Stimulated activated CD8-positive, alpha-beta memory T cell treated with anti-CD3 and anti-CD28 coated beads, Interleukin-12 subunit alpha, Interleukin-12 subunit beta, amount 100 ng/mL, for 24 hours (primary cell): ENCODE results near the gene MTHFR.

Experiments
- DNase-seq: peaks from one replicate; pipeline ENCODE4 v3.0.0-alpha.2; 2020; ENCODE audit errors: extremely low read depth

Gene MTHFR

DNA sequence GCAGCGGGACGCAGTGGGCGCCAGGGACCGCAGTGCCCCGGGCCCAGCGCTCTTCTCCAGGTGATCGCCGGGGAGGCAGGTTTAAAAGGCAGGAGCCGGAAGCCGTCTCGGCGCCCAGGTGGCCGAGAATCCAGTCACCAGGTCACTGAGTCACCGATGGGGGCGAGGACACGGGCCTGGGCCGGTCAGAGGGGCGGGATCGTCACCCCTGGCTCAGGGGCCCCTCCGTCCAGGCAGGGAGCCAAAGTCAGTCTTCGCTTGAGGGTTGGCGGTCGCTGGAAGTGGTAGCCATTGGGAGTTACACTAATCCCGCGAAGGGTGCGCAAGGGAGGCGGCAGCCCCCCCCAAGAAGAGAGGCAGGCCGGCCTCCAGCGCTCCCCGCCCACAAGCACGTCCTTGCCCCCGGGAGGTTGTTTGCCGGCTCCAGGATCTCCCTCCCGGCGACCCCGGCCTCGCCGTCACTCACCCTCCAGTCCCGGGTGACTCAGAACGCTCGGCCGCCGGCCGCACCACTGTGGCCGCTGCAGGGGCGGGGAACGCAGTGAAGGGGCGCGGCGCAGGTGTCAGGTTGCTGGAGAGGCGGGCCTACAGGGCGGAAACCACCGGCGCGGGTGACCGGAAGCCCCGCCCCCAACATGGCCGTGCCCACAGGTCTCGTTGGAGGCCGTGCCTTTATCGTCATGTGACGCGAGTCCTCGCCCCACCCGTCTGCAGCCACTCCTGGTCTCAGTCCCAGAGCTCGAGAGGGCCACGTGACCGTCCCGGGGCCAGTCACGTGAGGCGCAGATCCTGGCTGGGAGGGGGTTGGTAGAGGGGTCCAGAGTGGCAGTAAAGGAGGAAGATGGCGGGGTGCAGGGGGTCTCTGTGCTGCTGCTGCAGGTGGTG lies at the start of gene MTHFR, which contains the start of gene CLCN6:
TSS of gene MTHFR (minus strand) at position 543 of the 885 bp plus-strand sequence. CDS start 2,848 bp downstream, outside the sequence.
TSS of gene CLCN6 (plus strand) at position 770 of the 885 bp plus-strand sequence. CDS start at position 842, 72 bp downstream.
- peak; percentile 97 for DNase-seq

DNA sequence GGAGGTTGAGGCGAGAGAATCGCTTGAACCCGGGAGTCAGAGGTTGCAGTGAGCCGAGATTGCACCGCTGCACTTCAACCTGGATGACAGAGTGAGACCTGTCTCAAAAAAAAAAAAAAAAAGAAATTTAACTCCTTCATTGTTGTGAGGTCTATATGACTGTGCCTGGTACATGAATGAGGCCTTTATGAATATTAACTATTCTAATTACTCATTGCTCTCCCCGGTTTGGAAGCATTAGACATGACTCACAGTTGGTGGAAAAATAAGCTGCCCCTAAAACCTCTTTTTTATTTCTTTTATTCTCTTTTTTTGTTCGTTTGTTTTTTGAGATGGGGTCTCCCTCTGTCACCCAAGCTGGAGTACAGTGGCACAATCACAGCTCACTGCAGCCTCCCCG lies 49.7 kb upstream of the MTHFR start:
- DNase-seq = no peak

GRCh38 chr1:11854519-11854918 lies 48.8 kb upstream of the MTHFR start:
- DNase-seq = no peak

GRCh38 chr1:11851180-11851579 lies 45.4 kb upstream of the MTHFR start:
- DNase-seq = no peak

- DNase-seq = no peak
Observed at GRCh38 chr1:11850156-11850555, 44.4 kb upstream of the MTHFR start.

DNA sequence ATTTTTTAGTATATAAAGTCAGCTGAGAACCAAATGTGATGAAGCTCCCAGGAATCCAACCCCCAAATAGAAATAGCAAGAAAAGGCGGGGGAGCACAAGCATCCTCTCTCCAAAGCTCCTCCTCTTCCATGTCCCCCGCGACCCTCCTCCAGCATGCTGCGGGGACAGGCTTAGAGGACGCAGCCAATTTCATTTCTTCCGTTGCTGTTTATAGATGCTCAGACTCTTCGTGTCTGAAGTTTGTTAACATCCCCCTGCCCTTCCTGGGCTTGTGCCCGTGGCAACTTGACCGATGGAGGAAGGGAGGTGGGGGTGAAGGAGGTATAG lies 42.6 kb upstream of the MTHFR start:
- no peak for DNase-seq

- no peak for DNase-seq
Observed at GRCh38 chr1:11847667-11848372, 42.1 kb upstream of the MTHFR start, which contains the start of gene NPPA. NPPA (minus strand) TSS chr1:11847783; CDS start chr1:11847684, 99 bp downstream.

GRCh38 chr1:11845641-11846335 lies 40.0 kb upstream of the MTHFR start:
- no peak for DNase-seq

DNA sequence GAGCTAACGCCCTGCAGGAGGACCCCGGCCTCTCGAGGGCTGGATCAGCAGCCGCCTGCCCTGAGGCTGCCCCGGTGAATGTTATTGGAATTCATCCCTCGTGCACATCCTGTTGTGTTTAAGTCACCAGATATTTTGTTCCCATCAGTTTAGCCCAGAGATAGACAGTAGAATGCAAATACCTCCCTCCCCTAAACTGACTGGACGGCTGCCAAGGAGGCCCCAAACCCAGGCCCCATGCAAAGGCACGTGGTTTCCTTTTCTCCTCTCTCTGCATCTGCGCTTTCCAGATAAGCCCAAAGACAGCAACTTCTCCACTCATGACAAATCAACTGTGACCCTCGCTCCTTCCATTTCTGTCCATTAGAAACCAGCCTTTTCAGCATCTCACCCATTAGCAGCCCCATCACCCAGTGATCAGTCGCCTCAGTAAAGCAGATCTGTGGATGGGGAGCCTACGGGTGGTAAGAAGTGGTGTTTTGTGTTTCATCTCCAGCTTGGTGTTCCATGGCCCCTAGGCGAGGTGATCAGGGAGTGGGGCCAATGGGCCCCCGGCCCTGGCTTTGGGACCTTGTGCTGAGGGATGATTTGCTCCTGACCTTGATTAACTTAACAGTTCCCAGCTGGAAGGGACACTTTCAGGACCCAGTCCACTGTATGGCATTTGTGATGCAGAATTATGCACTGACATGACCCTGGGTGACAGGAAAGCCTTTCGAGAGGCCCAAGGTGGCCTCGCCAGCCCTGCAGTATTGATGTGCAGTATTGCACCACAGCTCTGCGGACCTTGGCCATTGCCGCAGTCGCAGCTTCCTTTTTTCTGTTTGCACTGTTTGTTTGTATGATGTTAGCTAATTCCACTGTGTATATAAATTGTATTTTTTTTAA lies 36.6 kb upstream of the MTHFR start:
- no peak for DNase-seq

DNA sequence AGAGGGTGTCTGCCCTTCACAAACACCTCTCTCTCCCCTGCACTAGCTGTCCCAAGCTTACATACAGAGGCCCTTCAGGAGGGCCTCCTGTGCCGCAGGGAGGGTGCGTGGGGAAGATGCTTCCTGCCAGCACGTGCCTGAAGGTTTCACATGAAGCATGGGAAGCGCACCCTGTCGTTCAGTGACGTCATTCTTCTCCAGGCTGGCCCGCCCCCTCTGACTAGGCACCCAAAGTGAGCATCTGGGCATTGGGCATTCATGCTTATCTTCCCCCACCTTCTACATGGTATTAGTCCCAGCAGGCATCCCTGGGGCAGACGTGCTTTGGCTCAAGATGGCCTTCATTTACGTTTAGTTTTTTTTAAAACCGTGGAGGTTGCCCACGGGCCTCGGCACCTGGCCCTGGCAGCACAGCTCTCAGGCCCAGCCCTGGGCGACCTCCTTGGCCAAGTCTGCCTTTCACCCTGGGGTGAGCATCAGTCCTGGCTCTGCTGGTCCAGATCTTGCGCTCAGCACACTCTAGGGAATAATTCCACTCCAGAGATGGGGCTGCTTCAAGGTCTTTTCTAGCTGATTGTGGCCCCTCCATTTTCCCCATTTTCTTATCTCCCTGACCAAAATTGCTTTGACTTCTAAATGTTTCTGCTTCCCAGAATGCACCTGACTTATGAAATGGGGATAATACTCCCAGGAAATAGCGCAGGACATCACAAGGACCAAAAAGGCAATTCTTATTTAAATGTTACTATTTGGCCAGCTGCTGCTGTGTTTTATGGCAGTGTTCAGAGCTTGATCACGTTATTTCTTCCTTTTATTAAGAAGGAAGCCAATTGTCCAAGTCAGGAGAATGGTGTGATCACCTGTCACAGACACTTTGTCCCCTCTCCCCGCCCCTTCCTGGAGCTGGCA lies 35.7 kb upstream of the MTHFR start:
- no peak for DNase-seq

DNA sequence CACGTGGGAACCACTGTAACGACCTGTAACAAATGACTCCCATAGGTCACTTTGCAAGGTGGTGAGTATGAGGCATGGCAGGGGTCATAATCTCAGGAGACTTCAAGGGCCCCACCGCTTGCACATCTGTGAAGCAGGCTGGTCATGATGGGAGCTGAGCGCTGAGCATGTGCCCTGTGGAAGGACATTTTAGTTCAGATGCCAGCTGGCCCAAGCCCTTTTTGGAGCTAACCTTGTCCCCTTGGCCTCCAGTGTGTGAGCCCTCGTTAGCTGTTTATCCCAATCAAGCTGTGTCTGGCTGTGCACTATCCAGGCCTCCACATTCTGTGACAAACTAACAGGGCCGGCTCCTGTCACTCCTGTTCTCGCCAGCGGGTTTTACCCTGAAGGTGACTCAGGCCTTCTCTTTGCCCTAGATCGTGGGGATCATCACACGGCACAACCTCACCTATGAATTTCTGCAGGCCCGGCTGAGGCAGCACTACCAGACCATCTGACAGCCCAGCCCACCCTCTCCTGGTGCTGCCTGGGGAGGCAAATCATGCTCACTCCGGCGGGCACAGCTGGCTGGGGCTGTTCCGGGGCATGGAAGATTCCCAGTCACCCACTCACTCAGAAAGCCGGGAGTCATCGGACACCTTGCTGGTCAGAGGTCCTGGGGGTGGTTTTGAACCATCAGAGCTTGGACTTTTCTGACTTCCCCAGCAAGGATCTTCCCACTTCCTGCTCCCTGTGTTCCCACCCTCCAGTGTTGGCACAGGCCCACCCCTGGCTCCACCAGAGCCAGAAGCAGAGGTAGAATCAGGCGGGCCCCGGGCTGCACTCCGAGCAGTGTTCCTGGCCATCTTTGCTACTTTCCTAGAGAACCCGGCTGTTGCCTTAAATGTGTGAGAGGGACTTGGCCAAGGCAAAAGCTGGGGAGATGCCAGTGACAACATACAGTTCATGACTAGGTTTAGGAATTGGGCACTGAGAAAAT lies 34.3 kb upstream of the MTHFR start:
- DNase-seq = no peak

DNA sequence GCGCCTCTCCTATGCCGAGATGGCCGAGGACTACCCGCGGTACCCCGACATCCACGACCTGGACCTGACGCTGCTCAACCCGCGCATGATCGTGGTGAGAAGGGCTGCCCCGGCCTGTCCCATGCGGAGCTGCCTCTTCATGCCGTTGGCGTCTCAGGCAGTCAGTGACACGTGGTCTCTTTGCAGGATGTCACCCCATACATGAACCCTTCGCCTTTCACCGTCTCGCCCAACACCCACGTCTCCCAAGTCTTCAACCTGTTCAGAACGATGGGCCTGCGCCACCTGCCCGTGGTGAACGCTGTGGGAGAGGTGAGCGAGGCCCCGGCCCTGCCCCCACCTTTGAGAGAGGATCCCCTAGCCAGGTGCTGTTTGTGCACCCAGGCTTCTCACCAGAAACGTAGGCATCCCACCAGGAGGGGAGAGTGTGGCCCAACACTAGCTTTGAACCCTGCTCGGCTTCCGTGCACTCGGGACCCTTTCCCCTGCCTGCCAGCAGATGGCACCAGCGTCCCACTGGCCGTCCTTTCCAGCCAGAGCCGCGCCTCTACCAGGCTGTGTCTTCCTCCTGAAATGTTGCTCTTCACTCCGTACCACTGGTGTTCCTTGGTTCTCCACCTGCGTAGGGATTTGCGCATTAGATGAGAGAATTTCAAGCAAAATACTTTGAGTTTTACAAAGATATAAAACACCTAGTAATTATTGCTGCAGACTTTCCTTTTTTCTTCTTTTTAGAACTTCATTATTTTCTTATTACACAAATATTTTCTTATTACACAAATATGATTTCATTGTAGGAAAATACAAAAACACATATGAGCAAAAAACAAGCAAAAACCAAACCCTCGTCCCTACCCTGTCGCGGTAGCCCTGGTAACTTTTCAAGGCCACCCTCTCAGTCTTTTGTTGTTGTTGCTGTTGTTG lies 32.8 kb upstream of the MTHFR start:
- peak; percentile 20 for DNase-seq

DNA sequence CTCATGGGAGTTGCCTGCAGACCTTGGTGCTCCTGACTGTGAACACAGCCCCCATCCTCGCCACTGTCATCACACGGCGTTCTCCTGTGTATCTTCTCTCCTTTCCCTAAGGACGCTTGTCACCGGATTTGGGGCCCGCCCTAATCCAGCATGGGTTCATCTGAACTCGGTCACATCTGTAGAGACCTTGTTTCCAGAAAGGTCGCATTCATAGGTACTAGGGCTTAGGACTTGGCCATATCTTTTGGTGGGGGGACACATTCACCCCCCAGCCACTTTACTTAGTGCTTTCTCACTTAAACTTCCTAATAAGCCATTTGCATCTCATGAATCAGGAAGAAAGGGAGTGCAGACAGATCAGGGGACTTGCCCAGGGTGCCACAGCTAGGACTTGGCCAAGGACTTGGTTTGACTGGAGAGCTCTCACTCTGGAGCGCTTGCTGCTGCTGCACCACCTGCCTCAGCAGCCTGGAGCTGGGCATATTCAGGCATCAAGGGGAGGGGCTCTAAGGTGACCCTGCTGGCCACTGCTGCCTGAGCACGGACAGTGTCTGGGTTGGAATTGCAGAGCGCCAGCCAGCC lies 32.1 kb upstream of the MTHFR start:
- no peak for DNase-seq

- no peak for DNase-seq
Observed at GRCh38 chr1:11836955-11837766, 31.4 kb upstream of the MTHFR start.

GRCh38 chr1:11835441-11836225 lies 29.9 kb upstream of the MTHFR start:
- DNase-seq = no peak

DNA sequence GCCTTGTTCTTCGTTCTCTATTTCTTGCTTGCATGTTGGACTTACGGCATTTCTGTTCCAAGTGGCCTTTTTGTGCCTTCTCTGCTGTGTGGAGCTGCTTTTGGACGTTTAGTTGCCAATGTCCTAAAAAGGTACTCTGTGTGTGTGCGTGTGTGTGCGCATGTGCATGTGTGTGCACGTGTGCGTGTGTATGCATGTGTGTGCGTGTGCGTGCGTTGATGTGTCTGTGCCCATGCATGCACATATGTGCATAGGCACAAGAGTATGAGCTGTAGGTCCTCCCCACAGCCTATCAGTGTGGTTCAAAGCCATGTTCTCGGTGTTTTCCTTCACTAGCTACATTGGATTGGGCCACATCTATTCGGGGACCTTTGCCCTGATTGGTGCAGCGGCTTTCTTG lies 28.1 kb upstream of the MTHFR start:
- DNase-seq = no peak
